HepG2 (cell line): Measurements from ENCODE around the gene SERPINE2. TPM values are rescaled to one million over a fixed set of nuclear protein-coding genes. Genes with fewer than 3 reads are reported as not detected.
A peak's percentile ranks its signal among the peaks of the same experiment; 100 is the strongest.

Source experiments
- IKZF5 ChIP-seq: IDR thresholded peaks from 2 replicates; pipeline ENCODE4 v1.6.1; 2018; ENCODE audit warnings: missing genetic modification reagents, mild to moderate bottlenecking, missing compliant biosample characterization
- NFAT5 ChIP-seq: sonication (generic); formaldehyde crosslinking; IDR thresholded peaks from 2 replicates; pipeline ENCODE4 v1.4.0; 2020; ENCODE audit warnings: missing genetic modification reagents
- PREB ChIP-seq: sonication (generic); formaldehyde crosslinking; IDR thresholded peaks from 2 replicates; pipeline ENCODE4 v1.4.0; 2020; ENCODE audit warnings: missing genetic modification reagents
- SNAPC2 ChIP-seq: sonication (generic); formaldehyde crosslinking; IDR thresholded peaks from 2 replicates; pipeline ENCODE4 v1.8.1; 2022; ENCODE audit warnings: mild to moderate bottlenecking, missing genetic modification reagents
- TEF ChIP-seq: sonication (generic); formaldehyde crosslinking; IDR thresholded peaks from 2 replicates; pipeline ENCODE4 v1.5.0; 2020; ENCODE audit warnings: missing genetic modification reagents
- THAP9 ChIP-seq: sonication (generic); formaldehyde crosslinking; IDR thresholded peaks from 2 replicates; pipeline ENCODE4; 2020; ENCODE audit warnings: missing genetic modification reagents, mild to moderate bottlenecking, borderline replicate concordance
- TOE1 ChIP-seq: sonication (generic); formaldehyde crosslinking; IDR thresholded peaks from 2 replicates; pipeline ENCODE4 v1.4.0; 2020; ENCODE audit warnings: mild to moderate bottlenecking, missing genetic modification reagents
- YEATS2 ChIP-seq: sonication (generic); formaldehyde crosslinking; IDR thresholded peaks from 2 replicates; pipeline ENCODE4 v1.4.0; 2020; ENCODE audit warnings: missing genetic modification reagents, borderline replicate concordance
- ZBTB4 ChIP-seq: sonication (generic); formaldehyde crosslinking; IDR thresholded peaks from 2 replicates; pipeline ENCODE4 v1.4.0; 2020; ENCODE audit warnings: missing genetic modification reagents, mild to moderate bottlenecking, borderline replicate concordance
- ZSCAN31 ChIP-seq: sonication (generic); formaldehyde crosslinking; IDR thresholded peaks from 2 replicates; pipeline ENCODE4 v1.5.0; 2020; ENCODE audit warnings: low read depth, mild to moderate bottlenecking, missing genetic modification reagents
- polyA plus RNA-seq, 8 experiments: library from polyadenylated mRNA; depleted of rRNA in 3 of 8; stranded (reverse) in 7 of 8; unstranded in 1 of 8; fragments of >200 nt; fragmentation: Illumina TruSeq in 4 of 8; extraction: Trizol in 4 of 8; gene quantifications; 2 replicates each; pipeline versions ENCODE4 v1.2.1 to v1.2.3, GENCODE V29; 2011 to 2016; ENCODE audit warnings: low read depth in 4 of 8, missing spikeins in 1 of 8, mixed read lengths in 1 of 8; ENCODE audit not compliant: insufficient read depth in 1 of 8
- total RNA-seq, 5 experiments: library from RNA; depleted of rRNA; stranded (reverse); fragments of >200 nt; fragmentation: Illumina TruSeq; extraction: Trizol; gene quantifications; 2 replicates each; pipeline ENCODE4 v1.2.3, GENCODE V29; 2016; ENCODE audit warnings: low read depth in 1 of 5

SERPINE2 gene
- total and polyA plus RNA-seq, 2 of the 13 experiments (the other 11 are each of a cell fraction or from before 2014, with no cell fraction given): 7.9 to 18.1 TPM

- TF ChIP-seq ZBTB4 (peak; percentile 94), ZSCAN31 (peak; percentile 99), IKZF5 (CRISPR knock-in tag) (peak; percentile 99), YEATS2 (CRISPR knock-in tag) (peak; percentile 99), PREB (CRISPR knock-in tag) (no peak), TOE1 (CRISPR knock-in tag) (peak; percentile 99; the same call in 1 of the 2 replicates), THAP9 (CRISPR knock-in tag) (peak; percentile 98), TEF (CRISPR knock-in tag) (no peak; the same call in 1 of the 2 replicates), NFAT5 (peak; percentile 95), SNAPC2 (CRISPR knock-in tag) (peak; percentile 92; the same call in 1 of the 2 replicates)
These were observed 81.8 kb downstream of the SERPINE2 start, which contains the start of gene MRPL44 (continued) for GRCh38 chr2:223957092-223957851.
